HEK293 (cell line): ENCODE data around the gene TLE6.

Source experiments
- CTCF ChIA-PET: fragments of 350-600 bp; formaldehyde crosslinking; extraction: SDS; loops from one replicate; lab custom pipeline; 2021; ENCODE audit warnings: antibody characterized with exemption; lab: Yijun Ruan, JAX
- POLR2A ChIA-PET: fragments of 300-600 bp; formaldehyde crosslinking; extraction: SDS; loops from one replicate; lab custom pipeline; 2020; ENCODE audit warnings: antibody characterized with exemption, inconsistent platforms; lab: Yijun Ruan, JAX
- H3K27ac ChIP-seq: fragments of 200-500 bp; sonication (Bioruptor generic); 2 replicates; pipeline ENCODE4 v1.5.1; 2014; ENCODE audit warnings: low read depth, low read length, control low read depth, inconsistent platforms; ENCODE audit errors: extremely low read depth
- H3K36me3 ChIP-seq, 2 experiments: fragments of 200-500 bp in 1 of 2; sonication (Bioruptor generic) in 1 of 2; 1 replicate in 1 of 2; 2 replicates in 1 of 2; pipeline ENCODE4 v1.5.1; 2014 to 2017; ENCODE audit warnings: inconsistent platforms in 2 of 2, low read length in 2 of 2; ENCODE audit not compliant: control insufficient read depth in 2 of 2, insufficient read depth in 1 of 2
- H3K4me1 ChIP-seq: fragments of 200-500 bp; sonication (Bioruptor generic); 2 replicates; pipeline ENCODE4 v1.5.1; 2014; ENCODE audit warnings: mild to moderate bottlenecking, low read length, inconsistent platforms; ENCODE audit not compliant: control insufficient read depth, insufficient read depth
- H3K4me3 ChIP-seq: 2 replicates; pipeline ENCODE4 v1.5.1; 2011; ENCODE audit warnings: low read depth, mild to moderate bottlenecking, control low read depth, low read length, moderate library complexity
- H3K9me3 ChIP-seq: fragments of 200-500 bp; sonication (Bioruptor generic); 2 replicates; pipeline ENCODE4 v1.5.1; 2014; ENCODE audit warnings: low read depth, low read length, inconsistent platforms; ENCODE audit not compliant: control insufficient read depth, insufficient read depth
- EGR2 ChIP-seq: fragments of 450-650 bp; formaldehyde crosslinking; IDR thresholded peaks from 2 replicates; pipeline ENCODE4 v1.5.1; 2016; ENCODE audit warnings: low read depth, missing biosample characterization, missing genetic modification characterization
- GLIS1 ChIP-seq: fragments of 450-650 bp; formaldehyde crosslinking; IDR thresholded peaks from 2 replicates; pipeline ENCODE4 v1.5.1; 2016; ENCODE audit warnings: missing biosample characterization, missing genetic modification characterization
- ZIC2 ChIP-seq: fragments of 450-650 bp; formaldehyde crosslinking; IDR thresholded peaks from 2 replicates; pipeline ENCODE4 v1.5.1; 2016; ENCODE audit warnings: missing biosample characterization, missing genetic modification characterization
- ZNF10 ChIP-seq: fragments of 450-650 bp; formaldehyde crosslinking; IDR thresholded peaks from 2 replicates; pipeline ENCODE4 v1.5.1; 2017; ENCODE audit warnings: missing biosample characterization, missing genetic modification characterization
- ZNF16 ChIP-seq: fragments of 450-650 bp; formaldehyde crosslinking; IDR thresholded peaks from 2 replicates; pipeline ENCODE4 v1.5.1; 2016; ENCODE audit warnings: low read depth, missing biosample characterization, missing genetic modification characterization
- ZNF239 ChIP-seq: fragments of 450-650 bp; formaldehyde crosslinking; IDR thresholded peaks from 2 replicates; pipeline ENCODE4 v1.5.1; 2016; ENCODE audit warnings: missing biosample characterization, missing genetic modification characterization
- ZNF292 ChIP-seq: fragments of 450-650 bp; formaldehyde crosslinking; IDR thresholded peaks from 2 replicates; pipeline ENCODE4 v1.5.1; 2016; ENCODE audit warnings: low read depth, missing biosample characterization, missing genetic modification characterization, borderline replicate concordance
- ZNF558 ChIP-seq: fragments of 450-650 bp; formaldehyde crosslinking; IDR thresholded peaks from 2 replicates; pipeline ENCODE4 v1.5.1; 2016; ENCODE audit warnings: missing biosample characterization, missing genetic modification characterization
- ZNF571 ChIP-seq: fragments of 450-650 bp; formaldehyde crosslinking; IDR thresholded peaks from 2 replicates; pipeline ENCODE4 v1.5.0; 2017; ENCODE audit warnings: missing biosample characterization, missing genetic modification characterization
- ZXDB ChIP-seq: fragments of 450-650 bp; formaldehyde crosslinking; IDR thresholded peaks from 2 replicates; pipeline ENCODE4 v1.5.1; 2016; ENCODE audit warnings: missing biosample characterization, missing genetic modification characterization
- TF ChIP-seq, protein P1 (sequence below): fragments of 450-650 bp; formaldehyde crosslinking; IDR thresholded peaks from 2 replicates; pipeline ENCODE4 v1.5.1; 2016; ENCODE audit warnings: missing biosample characterization, missing genetic modification characterization
- TF ChIP-seq, protein P2 (sequence below): fragments of 450-650 bp; formaldehyde crosslinking; IDR thresholded peaks from 2 replicates; pipeline ENCODE4 v1.5.1; 2017; ENCODE audit warnings: missing biosample characterization, missing genetic modification characterization
- TF ChIP-seq, protein P3 (sequence below): fragments of 450-650 bp; formaldehyde crosslinking; IDR thresholded peaks from 2 replicates; pipeline ENCODE4 v1.5.1; 2016; ENCODE audit warnings: missing biosample characterization, missing genetic modification characterization
- TF ChIP-seq, protein P4 (sequence below): fragments of 450-650 bp; formaldehyde crosslinking; IDR thresholded peaks from 2 replicates; pipeline ENCODE4 v1.5.1; 2016; ENCODE audit warnings: missing biosample characterization, missing genetic modification characterization
- TF ChIP-seq, protein P5 (sequence below): fragments of 450-650 bp; IDR thresholded peaks from 2 replicates; pipeline ENCODE4 v1.5.1; 2018; ENCODE audit warnings: missing biosample characterization, mild to moderate bottlenecking, missing genetic modification characterization
- TF ChIP-seq, protein P6 (sequence below): fragments of 450-650 bp; formaldehyde crosslinking; IDR thresholded peaks from 2 replicates; pipeline ENCODE4 v1.5.0; 2017; ENCODE audit warnings: missing biosample characterization, missing genetic modification characterization, borderline replicate concordance

The TLE6 gene

DNA sequence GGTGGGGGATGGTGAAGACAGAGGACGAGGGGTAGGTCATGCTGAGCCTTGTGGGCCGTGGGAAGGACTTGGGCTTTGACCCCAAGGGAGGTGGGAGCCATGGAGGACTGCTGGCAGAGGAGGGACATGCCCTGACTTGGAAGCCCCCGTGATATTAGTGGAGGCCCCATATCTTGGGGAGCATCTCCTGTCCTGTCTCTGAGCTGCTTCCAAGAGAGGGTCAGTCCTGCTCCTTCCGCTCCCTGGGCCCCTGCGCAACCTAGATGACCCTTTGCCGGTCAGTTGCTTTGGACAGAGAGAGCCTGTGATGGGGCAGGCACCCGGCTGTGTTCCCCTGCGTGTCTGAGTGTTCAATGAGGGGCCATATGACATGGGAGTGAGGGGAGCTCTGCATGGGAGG, 5.2 kb downstream of the TLE6 start:
- no peaks in the 10 kb centered on the region for H3K9me3 ChIP-seq
- H3K36me3 ChIP-seq = no peaks in the 10 kb centered on the region
- peaks cover 9% of the 10 kb centered on the region for H3K4me1 ChIP-seq
- peak overlapping the region; percentile 81; the same call in 1 of the 2 replicates for H3K27ac ChIP-seq
- CTCF ChIA-PET = interaction anchor here (0.7 kb wide), 1 partner anchor 16 kb away, joined by 3 read pairs; no protein-coding TSS in a partner anchor
- TF ChIP-seq ZNF16 (tag by site-specific recombination) = peak; percentile 84
- TF ChIP-seq ZNF239 (tag by site-specific recombination) = no peak
- H3K4me3 ChIP-seq = no peak overlapping the region
- POLR2A ChIA-PET = no interaction called here

DNA sequence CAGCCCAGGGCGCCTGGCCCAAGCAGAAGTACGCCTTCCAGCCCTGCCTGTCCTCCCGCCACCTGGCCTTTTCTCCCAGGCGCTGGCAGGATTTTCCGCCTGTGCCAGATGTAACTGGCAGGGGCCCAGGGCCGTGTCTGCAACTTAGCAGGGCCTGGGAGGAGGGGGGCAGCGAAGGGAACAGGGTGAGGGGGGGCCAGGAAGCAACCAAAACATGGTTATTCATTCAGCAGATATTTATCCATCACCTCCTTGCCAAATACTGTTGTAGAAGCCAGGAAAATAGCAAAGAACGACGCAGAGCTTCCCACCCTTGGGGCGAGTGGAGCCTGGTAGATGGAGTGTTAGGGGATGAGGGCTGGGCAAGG, 5.6 kb downstream of the TLE6 start:
- no peak overlapping the region for H3K4me3 ChIP-seq
- peak overlapping the region; percentile 81 for H3K27ac ChIP-seq
- no peaks in the 10 kb centered on the region for H3K36me3 ChIP-seq
- H3K9me3 ChIP-seq = no peaks in the 10 kb centered on the region
- ChIA-PET CTCF (interaction anchor here (0.6 to 0.7 kb wide), 2 partner anchors 16 to 21 kb away, joined by 3 read pairs; no protein-coding TSS in a partner anchor), POLR2A (no interaction called here)
- H3K4me1 ChIP-seq = peaks cover 9% of the 10 kb centered on the region
- TF ChIP-seq ZNF558 (tag by site-specific recombination) (no peak), ZIC2 (no peak), GLIS1 (no peak), ZNF292 (tag by site-specific recombination) (no peak), ZXDB (tag by site-specific recombination) (0 out of 2 replicates have a peak, but pooled peaks have one; percentile 13), EGR2 (tag by site-specific recombination) (no peak), ZNF10 (tag by site-specific recombination) (0 out of 2 replicates have a peak, but pooled peaks have one; percentile 54), ZNF571 (no peak)
- TF ChIP-seq, protein P1, sequence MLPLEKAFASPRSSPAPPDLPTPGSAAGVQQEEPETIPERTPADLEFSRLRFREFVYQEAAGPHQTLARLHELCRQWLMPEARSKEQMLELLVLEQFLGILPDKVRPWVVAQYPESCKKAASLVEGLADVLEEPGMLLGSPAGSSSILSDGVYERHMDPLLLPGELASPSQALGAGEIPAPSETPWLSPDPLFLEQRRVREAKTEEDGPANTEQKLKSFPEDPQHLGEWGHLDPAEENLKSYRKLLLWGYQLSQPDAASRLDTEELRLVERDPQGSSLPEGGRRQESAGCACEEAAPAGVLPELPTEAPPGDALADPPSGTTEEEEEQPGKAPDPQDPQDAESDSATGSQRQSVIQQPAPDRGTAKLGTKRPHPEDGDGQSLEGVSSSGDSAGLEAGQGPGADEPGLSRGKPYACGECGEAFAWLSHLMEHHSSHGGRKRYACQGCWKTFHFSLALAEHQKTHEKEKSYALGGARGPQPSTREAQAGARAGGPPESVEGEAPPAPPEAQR (tag by site-specific recombination) = no peak
- TF ChIP-seq, protein P2, sequence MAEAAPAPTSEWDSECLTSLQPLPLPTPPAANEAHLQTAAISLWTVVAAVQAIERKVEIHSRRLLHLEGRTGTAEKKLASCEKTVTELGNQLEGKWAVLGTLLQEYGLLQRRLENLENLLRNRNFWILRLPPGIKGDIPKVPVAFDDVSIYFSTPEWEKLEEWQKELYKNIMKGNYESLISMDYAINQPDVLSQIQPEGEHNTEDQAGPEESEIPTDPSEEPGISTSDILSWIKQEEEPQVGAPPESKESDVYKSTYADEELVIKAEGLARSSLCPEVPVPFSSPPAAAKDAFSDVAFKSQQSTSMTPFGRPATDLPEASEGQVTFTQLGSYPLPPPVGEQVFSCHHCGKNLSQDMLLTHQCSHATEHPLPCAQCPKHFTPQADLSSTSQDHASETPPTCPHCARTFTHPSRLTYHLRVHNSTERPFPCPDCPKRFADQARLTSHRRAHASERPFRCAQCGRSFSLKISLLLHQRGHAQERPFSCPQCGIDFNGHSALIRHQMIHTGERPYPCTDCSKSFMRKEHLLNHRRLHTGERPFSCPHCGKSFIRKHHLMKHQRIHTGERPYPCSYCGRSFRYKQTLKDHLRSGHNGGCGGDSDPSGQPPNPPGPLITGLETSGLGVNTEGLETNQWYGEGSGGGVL (tag by site-specific recombination) = 0 out of 2 replicates have a peak, but pooled peaks have one; percentile 36
- TF ChIP-seq, protein P3, sequence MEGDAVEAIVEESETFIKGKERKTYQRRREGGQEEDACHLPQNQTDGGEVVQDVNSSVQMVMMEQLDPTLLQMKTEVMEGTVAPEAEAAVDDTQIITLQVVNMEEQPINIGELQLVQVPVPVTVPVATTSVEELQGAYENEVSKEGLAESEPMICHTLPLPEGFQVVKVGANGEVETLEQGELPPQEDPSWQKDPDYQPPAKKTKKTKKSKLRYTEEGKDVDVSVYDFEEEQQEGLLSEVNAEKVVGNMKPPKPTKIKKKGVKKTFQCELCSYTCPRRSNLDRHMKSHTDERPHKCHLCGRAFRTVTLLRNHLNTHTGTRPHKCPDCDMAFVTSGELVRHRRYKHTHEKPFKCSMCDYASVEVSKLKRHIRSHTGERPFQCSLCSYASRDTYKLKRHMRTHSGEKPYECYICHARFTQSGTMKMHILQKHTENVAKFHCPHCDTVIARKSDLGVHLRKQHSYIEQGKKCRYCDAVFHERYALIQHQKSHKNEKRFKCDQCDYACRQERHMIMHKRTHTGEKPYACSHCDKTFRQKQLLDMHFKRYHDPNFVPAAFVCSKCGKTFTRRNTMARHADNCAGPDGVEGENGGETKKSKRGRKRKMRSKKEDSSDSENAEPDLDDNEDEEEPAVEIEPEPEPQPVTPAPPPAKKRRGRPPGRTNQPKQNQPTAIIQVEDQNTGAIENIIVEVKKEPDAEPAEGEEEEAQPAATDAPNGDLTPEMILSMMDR = no peak
- TF ChIP-seq, protein P4, sequence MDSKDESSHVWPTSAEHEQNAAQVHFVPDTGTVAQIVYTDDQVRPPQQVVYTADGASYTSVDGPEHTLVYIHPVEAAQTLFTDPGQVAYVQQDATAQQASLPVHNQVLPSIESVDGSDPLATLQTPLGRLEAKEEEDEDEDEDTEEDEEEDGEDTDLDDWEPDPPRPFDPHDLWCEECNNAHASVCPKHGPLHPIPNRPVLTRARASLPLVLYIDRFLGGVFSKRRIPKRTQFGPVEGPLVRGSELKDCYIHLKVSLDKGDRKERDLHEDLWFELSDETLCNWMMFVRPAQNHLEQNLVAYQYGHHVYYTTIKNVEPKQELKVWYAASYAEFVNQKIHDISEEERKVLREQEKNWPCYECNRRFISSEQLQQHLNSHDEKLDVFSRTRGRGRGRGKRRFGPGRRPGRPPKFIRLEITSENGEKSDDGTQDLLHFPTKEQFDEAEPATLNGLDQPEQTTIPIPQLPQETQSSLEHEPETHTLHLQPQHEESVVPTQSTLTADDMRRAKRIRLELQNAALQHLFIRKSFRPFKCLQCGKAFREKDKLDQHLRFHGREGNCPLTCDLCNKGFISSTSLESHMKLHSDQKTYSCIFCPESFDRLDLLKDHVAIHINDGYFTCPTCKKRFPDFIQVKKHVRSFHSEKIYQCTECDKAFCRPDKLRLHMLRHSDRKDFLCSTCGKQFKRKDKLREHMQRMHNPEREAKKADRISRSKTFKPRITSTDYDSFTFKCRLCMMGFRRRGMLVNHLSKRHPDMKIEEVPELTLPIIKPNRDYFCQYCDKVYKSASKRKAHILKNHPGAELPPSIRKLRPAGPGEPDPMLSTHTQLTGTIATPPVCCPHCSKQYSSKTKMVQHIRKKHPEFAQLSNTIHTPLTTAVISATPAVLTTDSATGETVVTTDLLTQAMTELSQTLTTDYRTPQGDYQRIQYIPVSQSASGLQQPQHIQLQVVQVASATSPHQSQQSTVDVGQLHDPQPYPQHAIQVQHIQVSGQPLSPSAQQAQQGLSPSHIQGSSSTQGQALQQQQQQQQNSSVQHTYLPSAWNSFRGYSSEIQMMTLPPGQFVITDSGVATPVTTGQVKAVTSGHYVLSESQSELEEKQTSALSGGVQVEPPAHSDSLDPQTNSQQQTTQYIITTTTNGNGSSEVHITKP (tag by site-specific recombination) = 0 out of 2 replicates have a peak, but pooled peaks have one; percentile 63
- TF ChIP-seq, protein P5, sequence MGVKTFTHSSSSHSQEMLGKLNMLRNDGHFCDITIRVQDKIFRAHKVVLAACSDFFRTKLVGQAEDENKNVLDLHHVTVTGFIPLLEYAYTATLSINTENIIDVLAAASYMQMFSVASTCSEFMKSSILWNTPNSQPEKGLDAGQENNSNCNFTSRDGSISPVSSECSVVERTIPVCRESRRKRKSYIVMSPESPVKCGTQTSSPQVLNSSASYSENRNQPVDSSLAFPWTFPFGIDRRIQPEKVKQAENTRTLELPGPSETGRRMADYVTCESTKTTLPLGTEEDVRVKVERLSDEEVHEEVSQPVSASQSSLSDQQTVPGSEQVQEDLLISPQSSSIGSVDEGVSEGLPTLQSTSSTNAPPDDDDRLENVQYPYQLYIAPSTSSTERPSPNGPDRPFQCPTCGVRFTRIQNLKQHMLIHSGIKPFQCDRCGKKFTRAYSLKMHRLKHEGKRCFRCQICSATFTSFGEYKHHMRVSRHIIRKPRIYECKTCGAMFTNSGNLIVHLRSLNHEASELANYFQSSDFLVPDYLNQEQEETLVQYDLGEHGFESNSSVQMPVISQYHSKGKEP (tag by site-specific recombination) = 0 out of 2 replicates have a peak, but pooled peaks have one; percentile 30
- TF ChIP-seq, protein P6, sequence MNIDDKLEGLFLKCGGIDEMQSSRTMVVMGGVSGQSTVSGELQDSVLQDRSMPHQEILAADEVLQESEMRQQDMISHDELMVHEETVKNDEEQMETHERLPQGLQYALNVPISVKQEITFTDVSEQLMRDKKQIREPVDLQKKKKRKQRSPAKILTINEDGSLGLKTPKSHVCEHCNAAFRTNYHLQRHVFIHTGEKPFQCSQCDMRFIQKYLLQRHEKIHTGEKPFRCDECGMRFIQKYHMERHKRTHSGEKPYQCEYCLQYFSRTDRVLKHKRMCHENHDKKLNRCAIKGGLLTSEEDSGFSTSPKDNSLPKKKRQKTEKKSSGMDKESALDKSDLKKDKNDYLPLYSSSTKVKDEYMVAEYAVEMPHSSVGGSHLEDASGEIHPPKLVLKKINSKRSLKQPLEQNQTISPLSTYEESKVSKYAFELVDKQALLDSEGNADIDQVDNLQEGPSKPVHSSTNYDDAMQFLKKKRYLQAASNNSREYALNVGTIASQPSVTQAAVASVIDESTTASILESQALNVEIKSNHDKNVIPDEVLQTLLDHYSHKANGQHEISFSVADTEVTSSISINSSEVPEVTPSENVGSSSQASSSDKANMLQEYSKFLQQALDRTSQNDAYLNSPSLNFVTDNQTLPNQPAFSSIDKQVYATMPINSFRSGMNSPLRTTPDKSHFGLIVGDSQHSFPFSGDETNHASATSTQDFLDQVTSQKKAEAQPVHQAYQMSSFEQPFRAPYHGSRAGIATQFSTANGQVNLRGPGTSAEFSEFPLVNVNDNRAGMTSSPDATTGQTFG (tag by site-specific recombination) = no peak
